GM13976 (cell line): ENCODE data around the gene TMEM143.
"Not testable (repeated sequence)": the region's sequence is repeated elsewhere in the genome, so short reads cannot be mapped to it uniquely, and the experiment has no call there.

Experiments
- DNase-seq: peaks from one replicate; pipeline ENCODE4 v3.0.0; 2012; ENCODE audit warnings: low spot score
- in situ Hi-C: fragments of 300-500 bp; cut with MboI; formaldehyde crosslinking; loops from one replicate; pipeline ENCODE4 v1.12.0; 2022; ENCODE audit warnings: low sequenced_read_pairs, mixed read lengths, inconsistent platforms; ENCODE audit not compliant: unreplicated experiment
- TF ChIP-seq, protein P1 (sequence below): IDR thresholded peaks from 2 replicates; pipeline ENCODE4 v1.5.1; 2012; ENCODE audit warnings: borderline replicate concordance, mild to moderate bottlenecking; ENCODE audit not compliant: insufficient read depth; ENCODE audit errors: extremely low read depth, missing control alignments, control extremely low read depth

TMEM143 gene

DNA sequence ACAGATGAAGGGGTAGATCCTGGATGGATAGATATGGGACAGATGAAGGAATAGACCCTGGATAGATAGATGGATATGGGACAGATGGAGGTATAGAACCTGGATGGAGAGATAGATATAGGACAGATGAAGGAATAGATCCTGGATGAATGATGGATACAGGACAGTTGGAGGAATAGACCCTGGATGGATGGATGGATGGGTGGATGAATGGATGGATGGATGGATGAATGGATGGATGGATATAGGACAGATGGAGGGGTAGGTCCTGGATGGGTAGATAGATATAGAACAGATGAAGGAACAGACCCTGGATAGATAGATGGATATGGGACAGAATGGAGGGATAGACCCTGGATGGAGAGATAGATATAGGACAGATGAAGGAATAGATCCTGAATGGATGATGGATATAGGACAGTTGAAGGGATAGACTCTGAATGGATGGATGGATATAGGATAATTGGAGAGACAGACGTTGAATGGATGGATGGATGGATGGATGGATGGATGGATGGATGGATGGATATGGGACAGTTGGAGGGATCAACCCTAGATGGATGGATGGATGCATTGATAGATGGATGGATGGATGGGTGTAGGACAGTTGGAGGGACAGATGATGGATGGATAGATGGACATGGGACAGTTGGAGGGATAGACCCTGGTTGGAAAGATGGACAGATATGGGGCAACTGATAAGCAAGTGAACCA is 61.7 kb downstream of the TMEM143 start:
- DNase-seq, result no peak
- TF ChIP-seq, protein P1, sequence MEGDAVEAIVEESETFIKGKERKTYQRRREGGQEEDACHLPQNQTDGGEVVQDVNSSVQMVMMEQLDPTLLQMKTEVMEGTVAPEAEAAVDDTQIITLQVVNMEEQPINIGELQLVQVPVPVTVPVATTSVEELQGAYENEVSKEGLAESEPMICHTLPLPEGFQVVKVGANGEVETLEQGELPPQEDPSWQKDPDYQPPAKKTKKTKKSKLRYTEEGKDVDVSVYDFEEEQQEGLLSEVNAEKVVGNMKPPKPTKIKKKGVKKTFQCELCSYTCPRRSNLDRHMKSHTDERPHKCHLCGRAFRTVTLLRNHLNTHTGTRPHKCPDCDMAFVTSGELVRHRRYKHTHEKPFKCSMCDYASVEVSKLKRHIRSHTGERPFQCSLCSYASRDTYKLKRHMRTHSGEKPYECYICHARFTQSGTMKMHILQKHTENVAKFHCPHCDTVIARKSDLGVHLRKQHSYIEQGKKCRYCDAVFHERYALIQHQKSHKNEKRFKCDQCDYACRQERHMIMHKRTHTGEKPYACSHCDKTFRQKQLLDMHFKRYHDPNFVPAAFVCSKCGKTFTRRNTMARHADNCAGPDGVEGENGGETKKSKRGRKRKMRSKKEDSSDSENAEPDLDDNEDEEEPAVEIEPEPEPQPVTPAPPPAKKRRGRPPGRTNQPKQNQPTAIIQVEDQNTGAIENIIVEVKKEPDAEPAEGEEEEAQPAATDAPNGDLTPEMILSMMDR, result no peak
- in situ Hi-C loops, result loop anchor here (25.0 kb wide), 1 partner anchor 285 kb away; no protein-coding TSS in a partner anchor

DNA sequence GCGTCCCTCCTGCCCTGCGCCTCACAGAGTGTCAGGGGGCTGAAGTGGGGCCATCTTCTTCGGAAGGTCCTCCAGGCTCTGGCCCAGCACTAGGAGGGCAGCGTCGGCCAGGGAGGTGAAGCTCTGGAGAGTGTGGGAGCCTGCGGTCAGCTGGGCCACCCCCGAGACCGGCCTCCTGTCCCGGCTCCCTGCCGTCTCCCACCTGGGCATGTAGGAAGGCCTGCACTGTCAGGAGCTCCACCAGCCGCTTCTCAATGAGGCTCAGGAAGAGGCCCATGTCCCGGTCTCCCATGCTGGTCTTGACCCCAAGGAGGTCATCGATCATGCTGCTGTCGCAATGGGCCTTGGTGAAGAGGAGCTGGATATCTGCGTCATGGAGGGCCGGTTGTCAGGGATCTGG is 65.8 kb downstream of the TMEM143 start:
- TF ChIP-seq, protein P1, result no peak
- in situ Hi-C loops, result no loop called here
- no peak for DNase-seq

DNA sequence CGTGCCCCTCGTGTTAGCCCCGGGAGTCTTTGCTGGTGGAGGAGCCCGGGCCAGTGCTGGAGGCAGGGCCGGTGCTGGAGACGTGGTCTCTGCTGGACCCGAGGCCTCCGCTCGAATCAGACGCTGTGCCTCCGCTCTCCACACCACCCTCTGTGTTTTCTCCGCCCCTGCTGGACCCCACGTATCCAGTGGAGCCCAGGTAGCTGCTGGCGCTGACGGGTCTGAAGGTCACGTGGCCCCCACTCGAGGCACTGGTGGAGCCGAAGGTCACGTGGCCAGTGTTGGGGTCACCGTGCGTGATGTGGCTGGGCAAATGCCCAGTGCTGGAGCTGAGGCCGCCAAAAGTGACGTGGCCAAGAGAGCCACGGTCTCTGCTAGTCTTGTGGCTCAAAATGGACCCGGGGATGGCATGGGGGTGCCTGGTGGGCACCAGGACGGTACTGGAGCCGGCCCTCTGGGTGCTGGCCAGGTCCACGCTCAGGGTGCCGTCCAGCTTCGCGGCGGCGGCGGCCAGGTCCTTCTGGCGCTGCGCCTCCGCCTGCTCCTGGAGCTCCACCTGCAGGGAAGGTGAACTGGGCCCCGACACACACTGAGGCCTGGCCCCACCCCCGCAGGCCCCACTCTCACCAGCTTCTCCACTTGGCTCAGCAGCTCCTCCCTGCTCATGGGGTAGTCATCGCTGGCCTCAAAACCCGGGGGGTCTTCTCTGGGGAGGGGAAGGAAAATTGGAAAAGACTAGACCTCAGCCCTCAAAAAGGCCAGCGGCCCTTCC is 66.6 kb downstream of the TMEM143 start:
- in situ Hi-C loops, result no loop called here
- TF ChIP-seq, protein P1, result no peak
- no peak for DNase-seq

DNA sequence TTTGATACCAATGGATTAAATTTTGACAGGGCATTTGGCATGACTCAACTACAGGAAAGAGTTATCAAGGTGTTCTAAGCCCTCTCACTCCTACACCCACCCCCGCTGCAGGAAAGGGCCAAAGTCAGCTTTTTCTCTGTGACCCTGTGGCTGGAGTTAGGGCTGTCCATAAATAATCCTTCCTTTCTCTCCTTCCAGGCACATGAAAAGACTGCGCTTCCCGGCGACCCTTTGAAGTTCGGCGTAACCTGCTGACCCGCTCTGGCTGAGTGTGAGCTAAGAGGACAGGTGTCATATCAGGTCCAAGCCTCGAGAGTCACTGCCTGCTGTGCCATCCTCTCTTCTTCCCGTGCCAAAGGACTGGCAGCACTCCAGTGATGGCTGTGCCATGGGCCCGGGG is 68.3 kb downstream of the TMEM143 start:
- in situ Hi-C loops, result no loop called here
- TF ChIP-seq, protein P1, result no peak
- DNase-seq, result no peak

DNA sequence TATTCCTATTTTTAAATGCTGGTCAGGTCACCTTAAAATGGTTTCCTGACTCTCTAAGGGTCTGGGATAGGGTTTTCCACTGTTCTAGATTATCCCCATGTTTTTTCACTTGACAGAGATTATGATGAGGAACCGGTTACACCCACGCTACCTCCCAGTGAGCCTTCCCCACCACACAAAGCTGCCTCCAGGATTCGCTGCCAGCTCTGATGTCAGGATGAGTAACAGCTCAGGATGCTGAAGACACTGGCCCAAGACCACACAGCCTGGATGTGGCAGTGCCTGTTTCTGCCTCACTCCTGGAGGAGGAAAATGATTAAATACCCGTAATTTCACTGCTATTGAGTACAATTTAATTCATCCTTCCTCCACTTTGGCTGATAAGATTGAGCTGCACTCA is 70.9 kb downstream of the TMEM143 start:
- DNase-seq, result no peak
- in situ Hi-C loops, result no loop called here
- TF ChIP-seq, protein P1, result no peak

DNA sequence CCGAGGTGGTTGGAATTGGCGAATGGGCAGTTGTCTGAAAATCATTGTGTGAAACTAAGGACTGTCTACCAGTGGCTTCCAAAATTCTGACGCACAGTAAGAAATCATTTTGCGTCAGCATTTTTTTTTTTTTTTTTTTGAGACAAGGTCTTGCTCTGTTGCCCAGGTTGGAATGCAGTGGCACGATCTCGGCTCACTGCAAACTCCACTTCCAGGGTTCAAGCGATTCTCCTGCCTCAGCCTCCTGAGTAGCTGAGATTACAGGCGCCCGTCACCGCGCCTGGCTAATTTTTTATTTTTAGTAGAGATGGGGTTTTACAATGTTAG is 72.3 kb downstream of the TMEM143 start:
- in situ Hi-C loops, DNase-seq: not testable (repeated sequence)
